NCI-H524 (cell line): ENCODE data around the gene IRX3.
"Not testable (repeated sequence)": the region's sequence is repeated elsewhere in the genome, so short reads cannot be mapped to it uniquely, and the experiment has no call there.

ENCODE experiments used
- DNase-seq, 2 experiments: peaks; one replicate each; lab custom pipeline; 2025; lab: John Stamatoyannopoulos, UW

Gene IRX3

DNA sequence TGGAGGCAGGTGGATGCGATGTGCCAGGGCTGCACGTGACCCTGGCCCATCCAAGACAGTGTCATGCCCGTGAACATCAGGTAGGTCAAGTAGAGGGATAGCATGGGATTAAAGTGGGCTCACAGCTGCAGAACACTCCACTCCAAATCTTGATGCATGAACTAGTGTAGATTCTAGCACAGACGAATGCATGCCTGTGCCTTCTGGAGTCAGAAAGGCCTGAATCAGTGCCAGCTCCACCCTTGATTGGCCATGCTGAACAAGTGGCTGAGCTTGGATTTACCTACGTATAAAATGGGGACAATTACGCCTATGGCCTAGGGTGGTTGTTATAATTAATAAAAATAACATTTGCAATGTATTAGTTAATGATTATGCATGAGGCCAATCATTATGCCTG lies 10.6 kb downstream of the IRX3 start:
- DNase-seq: peak in 1 of 2 experiments; percentile 24

- DNase-seq: no peak
These were observed 13.0 kb downstream of the IRX3 start for GRCh38 chr16:54273566-54273965.

DNA sequence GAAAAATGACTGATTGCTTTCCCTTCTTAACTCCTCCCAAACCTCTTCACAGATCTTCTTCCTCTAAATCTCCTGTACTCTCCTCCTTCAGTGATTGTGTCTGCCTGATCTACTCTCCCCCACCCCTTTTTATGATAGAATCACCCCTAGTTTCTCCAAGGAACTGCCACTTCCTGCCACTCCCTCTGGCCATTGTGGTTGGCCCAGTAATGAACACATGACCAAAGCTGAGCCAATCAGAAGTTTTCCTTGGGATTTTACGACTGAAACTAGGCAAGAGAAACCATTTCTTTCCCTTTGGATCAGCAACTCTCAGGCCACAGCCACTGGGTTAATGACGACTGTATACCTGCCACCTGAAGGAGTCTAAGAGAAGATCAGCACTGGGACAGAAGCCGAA lies 15.9 kb downstream of the IRX3 start:
- DNase-seq: no peak

DNA sequence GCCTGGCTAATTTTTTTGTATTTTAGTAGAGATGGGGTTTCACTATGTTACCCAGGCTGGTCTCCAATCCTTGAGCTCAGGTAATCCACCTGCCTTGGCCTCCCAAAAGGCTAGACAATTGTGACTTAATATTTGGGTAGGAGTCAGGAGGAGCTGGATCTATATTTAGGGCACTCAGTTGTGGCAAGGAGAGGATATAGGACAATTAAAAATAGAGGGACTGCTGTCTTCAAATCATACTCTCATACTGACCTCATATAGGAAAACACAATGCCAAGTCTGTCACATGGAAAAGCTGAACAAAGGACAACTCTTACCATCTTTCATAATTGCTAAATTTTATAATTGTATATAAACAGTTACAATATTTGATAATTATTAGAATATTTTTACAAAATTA lies 17.1 kb downstream of the IRX3 start:
- no peak for DNase-seq

DNA sequence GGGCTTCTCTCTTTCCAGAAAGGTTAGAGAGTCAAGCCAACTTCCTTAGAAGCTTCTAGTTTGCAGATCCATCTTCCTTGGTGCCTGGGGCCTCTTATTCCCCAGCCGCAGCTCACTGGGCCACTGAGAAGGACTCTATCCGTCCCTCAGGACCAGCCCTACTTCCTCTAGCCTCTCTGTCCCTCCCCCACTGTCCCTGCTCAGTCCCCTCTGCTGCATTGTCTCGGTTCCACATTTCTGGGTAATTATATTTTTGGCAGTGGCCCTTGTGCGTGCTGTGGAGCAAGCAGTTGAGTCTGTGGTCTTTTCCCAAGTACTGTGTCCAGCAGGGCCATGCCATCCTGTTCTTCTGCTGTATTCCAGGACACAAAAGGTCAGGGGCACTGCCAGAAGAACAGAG lies 17.8 kb downstream of the IRX3 start:
- no peak for DNase-seq

- DNase-seq: no peak
These were observed 18.2 kb downstream of the IRX3 start for GRCh38 chr16:54268340-54268739.

- no peak for DNase-seq
These were observed 20.1 kb downstream of the IRX3 start for GRCh38 chr16:54266363-54266955.

DNA sequence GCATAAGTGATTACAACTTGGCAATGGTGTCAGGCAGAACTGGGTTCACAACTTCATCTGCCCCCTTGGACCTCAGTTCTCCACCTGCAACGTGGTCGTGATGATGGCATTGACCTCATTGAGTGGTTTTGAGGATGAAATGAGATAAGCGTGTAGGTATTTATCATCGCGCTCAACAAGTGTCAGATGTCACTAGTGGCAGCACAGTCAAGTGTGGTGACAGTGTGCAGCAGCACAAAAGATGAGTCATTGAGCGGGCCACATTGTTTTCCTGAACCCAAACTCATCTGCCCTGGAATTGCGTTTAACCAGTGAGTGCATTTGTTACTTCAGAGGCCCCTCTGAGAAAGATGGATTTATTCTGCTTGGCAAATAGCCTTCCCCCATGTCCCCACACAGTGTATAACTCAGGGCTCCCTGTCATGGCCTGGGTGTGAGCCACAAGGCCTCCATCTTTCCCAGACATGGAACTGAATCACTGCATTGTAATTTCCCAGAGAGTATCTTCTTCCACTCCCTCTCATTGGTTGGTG lies 20.9 kb downstream of the IRX3 start:
- DNase-seq: no peak

DNA sequence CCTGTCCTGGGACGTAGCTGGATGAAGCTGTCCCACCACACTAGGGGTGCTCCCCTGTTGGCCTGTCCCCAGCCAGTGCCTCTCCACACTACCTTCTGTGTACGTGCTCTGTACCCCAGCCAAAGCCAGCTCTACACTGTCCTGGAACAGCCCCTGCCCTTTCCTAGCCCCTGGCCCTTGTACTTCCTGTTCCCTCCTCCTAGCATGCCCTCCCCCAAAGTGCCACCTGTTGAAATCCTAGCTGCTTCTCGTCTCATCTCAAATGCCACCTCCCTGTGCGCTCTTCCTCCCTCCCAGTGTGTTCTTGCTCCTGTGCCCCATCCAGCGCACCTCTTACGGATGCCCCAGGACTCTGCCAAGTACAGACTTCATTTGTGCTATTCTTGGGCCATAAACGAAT lies 33.5 kb downstream of the IRX3 start:
- DNase-seq: no peak

DNA sequence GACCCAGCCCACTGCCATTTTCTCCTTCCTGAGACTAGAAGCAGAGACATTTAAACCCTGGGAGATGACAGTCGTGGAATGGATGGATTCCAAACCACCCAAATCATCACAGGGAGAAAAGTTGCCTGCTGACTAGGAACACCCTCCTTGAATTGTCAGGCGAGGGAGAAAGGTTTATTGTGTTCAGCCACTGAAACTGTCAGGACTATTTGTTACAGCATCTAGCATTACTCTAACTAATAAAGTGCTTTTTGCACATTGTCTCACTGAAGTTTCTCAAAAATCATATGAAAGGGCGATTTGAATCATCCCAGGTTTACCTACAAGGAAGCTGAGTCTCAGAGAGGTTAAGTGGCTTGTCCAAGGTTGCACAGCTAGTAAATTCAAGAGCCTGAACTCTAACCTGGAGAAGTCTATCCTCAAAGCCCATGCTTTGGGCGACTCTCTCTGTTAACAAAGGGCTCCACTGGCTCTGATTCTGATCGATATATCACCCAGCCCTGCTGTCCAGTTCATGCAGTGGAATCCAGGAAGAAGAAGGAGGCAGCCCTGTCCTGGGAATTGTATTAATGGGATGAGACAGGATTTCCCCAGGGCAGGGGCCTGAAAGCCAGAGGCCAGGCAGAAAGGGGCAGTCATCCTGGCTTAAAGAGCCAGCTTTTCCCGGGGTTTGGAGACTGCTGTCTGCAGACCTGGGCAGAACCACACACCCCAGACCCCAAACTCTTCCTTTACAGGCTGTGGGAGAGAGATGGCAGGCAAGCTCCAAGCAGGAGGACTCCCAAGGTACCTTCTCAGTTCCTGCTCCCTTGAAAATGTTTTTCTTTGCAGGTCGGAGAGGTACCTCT lies 37.5 kb downstream of the IRX3 start:
- DNase-seq: no peak

- DNase-seq: not testable (repeated sequence)
These were observed 38.9 kb downstream of the IRX3 start for GRCh38 chr16:54247705-54248104.

- DNase-seq: no peak
These were observed 40.1 kb downstream of the IRX3 start for GRCh38 chr16:54246454-54246821.

DNA sequence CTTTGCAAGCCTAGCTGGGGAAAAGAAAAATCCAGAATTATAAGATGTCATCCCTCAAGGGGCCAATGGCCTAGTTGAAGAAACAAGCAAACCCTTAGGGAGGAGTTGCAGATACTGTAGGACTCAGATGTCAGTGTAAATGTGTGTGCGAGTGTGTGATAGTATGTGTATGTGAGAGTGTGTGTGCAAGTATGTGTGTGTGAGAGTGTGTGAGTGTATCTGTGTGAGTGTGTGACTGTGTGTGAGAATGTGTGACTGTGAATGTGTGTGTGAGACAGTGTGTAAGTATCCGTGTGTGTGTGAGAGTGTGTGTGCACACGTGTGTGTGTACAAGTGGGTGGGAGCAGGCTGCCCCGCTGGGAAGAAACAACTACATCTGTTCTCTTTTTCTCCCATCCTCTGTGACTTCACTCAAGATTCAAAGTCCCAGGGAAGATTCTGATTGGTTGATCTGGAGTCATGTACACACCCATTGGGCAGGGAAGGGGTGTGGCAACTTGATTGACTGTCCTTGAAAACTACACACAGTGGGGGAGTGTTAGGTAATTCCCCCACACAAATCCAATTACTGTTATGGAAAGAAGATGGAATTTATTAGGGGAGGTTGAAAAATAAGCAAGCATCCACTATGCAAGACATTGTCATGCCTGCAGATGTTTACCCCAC lies 40.7 kb downstream of the IRX3 start:
- no peak for DNase-seq

DNA sequence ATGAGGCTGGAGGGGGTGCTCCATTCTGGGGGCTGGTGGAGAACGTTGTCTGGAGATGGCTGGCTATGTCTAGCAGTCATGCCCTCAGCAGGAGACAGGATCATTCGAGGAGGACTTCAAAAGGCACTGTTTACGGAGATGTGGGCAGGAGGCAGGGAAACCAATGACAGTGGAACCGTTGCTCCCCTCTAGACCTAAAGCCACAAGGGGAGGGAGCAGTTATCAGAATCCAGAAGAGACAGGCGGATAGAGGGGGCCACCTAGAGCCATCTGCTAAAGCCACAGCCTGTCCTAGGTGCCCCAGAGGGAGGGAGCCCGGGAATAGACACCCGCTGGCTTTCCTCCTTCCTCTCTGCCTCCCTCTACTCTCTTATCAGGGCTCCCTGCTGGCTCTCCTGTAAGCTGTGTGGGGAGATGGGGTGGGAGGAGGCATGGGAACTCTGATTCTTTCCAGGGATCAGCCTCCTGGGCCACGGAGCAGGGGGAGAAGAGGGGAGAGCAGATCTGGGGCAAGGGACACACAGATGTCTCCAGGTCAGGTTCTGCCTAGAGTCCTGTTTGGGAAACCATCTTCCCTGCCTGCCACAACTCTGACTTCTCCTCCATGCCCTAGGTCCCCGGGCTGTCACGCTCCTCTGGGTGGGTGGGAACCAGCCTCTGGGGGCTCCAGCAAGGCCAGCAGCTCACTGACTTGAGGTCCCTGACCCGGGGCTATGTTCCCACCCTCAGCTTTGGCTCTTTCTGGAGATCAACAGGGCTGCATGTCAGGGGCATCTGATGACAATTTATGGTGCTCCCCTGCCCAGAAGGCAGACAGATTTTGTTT lies 42.3 kb downstream of the IRX3 start:
- peak in 1 of 2 experiments; percentile 46 for DNase-seq

DNA sequence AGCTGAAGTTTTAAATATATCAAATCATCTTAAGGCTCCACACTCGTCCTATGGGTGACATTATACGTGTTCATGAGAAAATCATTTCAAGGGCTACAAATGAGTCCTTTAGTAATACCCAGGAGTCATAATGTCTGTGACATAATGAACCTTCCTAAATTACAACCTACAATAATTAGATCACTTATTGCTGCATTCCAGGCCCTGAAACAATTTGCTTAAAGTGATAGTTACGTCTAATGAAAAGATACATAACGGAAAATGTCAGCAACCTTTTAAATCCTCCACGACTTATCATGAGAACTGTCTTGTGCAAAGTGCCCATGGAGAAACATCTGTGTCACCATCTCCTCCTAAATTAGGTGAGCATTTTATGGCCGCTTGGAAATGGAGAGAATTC lies 43.4 kb downstream of the IRX3 start:
- DNase-seq: no peak

DNA sequence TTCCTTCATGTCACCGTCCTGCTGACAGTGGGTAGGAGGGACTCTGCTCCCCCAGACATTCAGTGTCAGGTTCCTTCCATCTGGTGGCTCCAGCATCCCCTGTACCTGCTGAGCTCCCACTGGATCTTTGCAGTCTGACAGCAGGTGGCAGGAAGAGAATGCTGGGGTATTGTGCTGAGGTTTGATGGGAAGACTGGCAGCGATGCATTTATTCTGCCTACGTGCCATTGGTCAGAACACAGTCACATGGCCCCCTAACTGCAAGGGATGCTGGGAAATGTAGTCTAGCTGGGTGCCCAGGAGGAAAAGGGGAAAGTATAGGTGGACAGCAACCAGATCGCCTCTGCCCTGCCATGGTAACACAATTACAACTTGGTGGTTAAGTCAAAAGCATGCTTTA lies 44.4 kb downstream of the IRX3 start:
- DNase-seq: peak; percentile 35 to 76

GRCh38 chr16:54241525-54241924 lies 45.1 kb downstream of the IRX3 start:
- no peak for DNase-seq

- DNase-seq: no peak
These were observed 46.1 kb downstream of the IRX3 start for GRCh38 chr16:54240271-54241129.

- DNase-seq: no peak
These were observed 47.1 kb downstream of the IRX3 start for GRCh38 chr16:54239456-54239855.

GRCh38 chr16:54236773-54237172 lies 49.8 kb downstream of the IRX3 start:
- DNase-seq: no peak

GRCh38 chr16:54233615-54234014 lies 53.0 kb downstream of the IRX3 start:
- no peak for DNase-seq
